Fibroblast of peridontal ligament (primary cell): ENCODE measurements around the gene RAI1.

Source experiments
- DNase-seq: peaks from one replicate; pipeline ENCODE4 v3.0.0-alpha.2; 2010; ENCODE audit errors: extremely low read depth

RAI1 gene

GRCh38 chr17:17750881-17751280, 69.6 kb downstream of the RAI1 start:
- DNase-seq: no peak

GRCh38 chr17:17751489-17752088, 70.3 kb downstream of the RAI1 start:
- DNase-seq: no peak

- peak; percentile 86 for DNase-seq
Measured at GRCh38 chr17:17752089-17752820, 71.0 kb downstream of the RAI1 start.

GRCh38 chr17:17752821-17753321, 71.6 kb downstream of the RAI1 start:
- DNase-seq: no peak

GRCh38 chr17:17754719-17755686, 73.7 kb downstream of the RAI1 start:
- DNase-seq: no peak

GRCh38 chr17:17755715-17756114, 74.5 kb downstream of the RAI1 start:
- no peak for DNase-seq

- DNase-seq: no peak
Measured at GRCh38 chr17:17757391-17757791, 76.1 kb downstream of the RAI1 start.

GRCh38 chr17:17757956-17758845, 76.9 kb downstream of the RAI1 start:
- no peak for DNase-seq

GRCh38 chr17:17758941-17759563, 77.8 kb downstream of the RAI1 start:
- DNase-seq: no peak

- no peak for DNase-seq
Measured at GRCh38 chr17:17760350-17760749, 79.1 kb downstream of the RAI1 start.

- no peak for DNase-seq
Measured at GRCh38 chr17:17760872-17761550, 79.8 kb downstream of the RAI1 start.

GRCh38 chr17:17761894-17762743, 80.9 kb downstream of the RAI1 start:
- DNase-seq: no peak

- no peak for DNase-seq
Measured at GRCh38 chr17:17762744-17763105, 81.5 kb downstream of the RAI1 start.

GRCh38 chr17:17763136-17763535, 81.9 kb downstream of the RAI1 start:
- DNase-seq: no peak

- DNase-seq: no peak
Measured at GRCh38 chr17:17763734-17764133, 82.5 kb downstream of the RAI1 start.

- DNase-seq: no peak
Measured at GRCh38 chr17:17765359-17766076, 84.3 kb downstream of the RAI1 start.

GRCh38 chr17:17766077-17766743, 85.0 kb downstream of the RAI1 start:
- no peak for DNase-seq

GRCh38 chr17:17766744-17767120, 85.5 kb downstream of the RAI1 start:
- no peak for DNase-seq
